Heart left ventricle (tissue), 16 donors: ENCODE measurements around the gene MEGF10. TPM values are rescaled to one million over a fixed set of nuclear protein-coding genes. Genes with fewer than 3 reads are reported as not detected.

Experiments
- ATAC-seq, 4 donors: fragments of 200-7000 bp; cut with Tn5 transposase; one replicate each; pipeline ENCODE4 v1.9.1; 2020 to 2022; ENCODE audit warnings: moderate library complexity in 4 of 4, mild to moderate bottlenecking in 3 of 4, moderate number of reproducible peaks in 1 of 4
- DNase-seq, 5 donors: peaks; one replicate each; pipeline ENCODE4 v3.0.0-alpha.2; 2020
- H3K27ac ChIP-seq, 12 donors: fragments of 200-600 bp; sonication (generic) in 4 of 12; one replicate each; pipeline versions ENCODE4 v1.5.0 to v1.8.0; 2016 to 2022; ENCODE audit warnings: mild to moderate bottlenecking in 2 of 12
- H3K27me3 ChIP-seq, 9 donors: fragments of 200-600 bp; sonication (generic) in 2 of 9; one replicate each; pipeline versions ENCODE4 v1.5.1 to v1.8.0; 2016 to 2022; ENCODE audit warnings: mild to moderate bottlenecking in 3 of 9
- H3K36me3 ChIP-seq, 9 donors: fragments of 200-600 bp; sonication (generic) in 2 of 9; one replicate each; pipeline versions ENCODE4 v1.5.0 to v1.8.0; 2018 to 2022; ENCODE audit warnings: mild to moderate bottlenecking in 2 of 9
- H3K4me1 ChIP-seq, 12 donors: fragments of 200-600 bp; sonication (generic) in 4 of 12; one replicate each; pipeline versions ENCODE4 v1.5.0 to v1.8.0; 2016 to 2022; ENCODE audit warnings: mild to moderate bottlenecking in 3 of 12
- H3K4me3 ChIP-seq, 12 donors: fragments of 200-600 bp; sonication (generic) in 4 of 12; one replicate each; pipeline versions ENCODE4 v1.5.0 to v1.8.0; 2017 to 2022; ENCODE audit warnings: mild to moderate bottlenecking in 9 of 12, moderate library complexity in 4 of 12
- H3K9me3 ChIP-seq, 12 donors: fragments of 200-600 bp; sonication (generic) in 4 of 12; one replicate each; pipeline versions ENCODE4 v1.5.0 to v1.8.0; 2016 to 2022; ENCODE audit warnings: mild to moderate bottlenecking in 1 of 12
- CTCF ChIP-seq, 12 donors: fragments of 200-600 bp; sonication (generic) in 4 of 12; IDR thresholded peaks; one replicate each; pipeline versions ENCODE4 v1.5.0 to v1.8.0; 2018 to 2022; ENCODE audit warnings: antibody characterized with exemption in 12 of 12, mild to moderate bottlenecking in 5 of 12
- POLR2A ChIP-seq, 2 donors: fragments of 450-650 bp; IDR thresholded peaks; one replicate each; pipeline ENCODE4 v1.6.1; 2017; ENCODE audit warnings: antibody characterized with exemption in 2 of 2, mild to moderate bottlenecking in 2 of 2, moderate library complexity in 2 of 2
- WGBS, 4 donors: extraction: QIAGEN DNeasy Blood & Tissue Kit in 2 of 4; methylation state at CpG; one replicate each; pipeline versions ENCODE4 v1.1.5 to v1.1.7; 2013 to 2018; 5-methylcytosine and 5-hydroxymethylcytosine counted together
- intact Hi-C, 10 donors: fragments of 100-400 bp; cut with DNase I; formaldehyde crosslinking; loops; one replicate each; pipeline versions ENCODE4 v1.11.1 to v1.14.2; 2022
- polyA plus RNA-seq, 2 donors: library from polyadenylated mRNA; stranded (reverse); fragments of 200-250 nt; gene quantifications; one replicate each; pipeline ENCODE4 v1.2.3, GENCODE V29; 2013
- total RNA-seq, 9 donors: library from RNA; depleted of rRNA in 2 of 9; stranded (reverse); fragments of >200 nt in 2 of 9; fragmentation: NEBNext Ultra II Directional in 3 of 9; extraction: Animal tissue kit (Norgen Biotek cat#: 25700) in 3 of 9; gene quantifications; one replicate each; pipeline versions ENCODE4 v1.1.0 to v1.2.4, GENCODE V29; 2016 to 2023
- donor health status: ischemic (EF 13 %, LVEDD 7.1; RV severe dilation, severe dysfunction).
- donor health status: healthy with polysubstance abuse.
- donor health status: DM: no; HTN: yes; CAD: no.
- donor health status: DM: no; HTN: no; CAD: no.
- donor health status: ischemic (EF 25% LVEDD 6.9; RV normal size, moderate dysfunction).
- donor health status: ischemic (EF 25% LVEDD 5.7; RV mildly dilated, moderate dysfunction).
- donor health status: healthy.
- donor health status: DM: yes; HTN: yes; CAD: no.
- donor health status: ischemic (EF 35%, LVEDD 5.7; RV mildly dilated, moderate dysfunction).
- donor health status: nonischemic (EF 11% LVEDD 7.7; RV severe dilation, severe dysfunction).
- donor health status: DM: yes; HTN: yes; CAD: no.
- donor health status: PGD.
- donor health status: ischemic (EF 29% LVEDD 5.4; RV normal size, mild dysfunction).
- donor health status: nonischemic (EF 23%, LVEDD 6.1; RV moderate dilation, normal function).

The MEGF10 gene
- total and polyA plus RNA-seq, 11 donors = 0.04 to 1.3 (median 0.32) TPM

- H3K27me3 ChIP-seq = no peaks in the 10 kb centered on the region
- intact Hi-C loops = no loop called here
- DNase-seq (no peak), ATAC-seq (no peak)
- TF ChIP-seq POLR2A (IDR thresholded peaks at IDR 0.05) = no peak
- TF ChIP-seq CTCF (IDR thresholded peaks at IDR 0.05) = no peak
- no peak overlapping the region for H3K4me3 ChIP-seq
- no peaks in the 10 kb centered on the region for H3K9me3 ChIP-seq
- H3K4me1 ChIP-seq = no peaks in the 10 kb centered on the region
- no peaks in the 10 kb centered on the region for H3K36me3 ChIP-seq
- WGBS, 4 donors = 66 to 91% (median 81%) methylated on average over 2 of the region's 2 CpGs
- H3K27ac ChIP-seq = no peak overlapping the region
Observed at GRCh38 chr5:127335381-127335780, 44.8 kb downstream of the MEGF10 start.

- H3K4me3 ChIP-seq = no peak overlapping the region
- WGBS, 4 donors = 80 to 89% (median 83%) methylated on average over 1 of the region's 1 CpG
- no peaks in the 10 kb centered on the region for H3K9me3 ChIP-seq
- ATAC-seq = no peak
- no peaks in the 10 kb centered on the region for H3K27me3 ChIP-seq
- TF ChIP-seq CTCF (IDR thresholded peaks at IDR 0.05) = no peak
- no peak for TF ChIP-seq POLR2A (IDR thresholded peaks at IDR 0.05)
- H3K4me1 ChIP-seq = no peaks in the 10 kb centered on the region
- intact Hi-C loops = no loop called here
- H3K27ac ChIP-seq = no peak overlapping the region
- H3K36me3 ChIP-seq = no peaks in the 10 kb centered on the region
- DNase-seq = no peak
Observed at GRCh38 chr5:127337876-127338275, 47.3 kb downstream of the MEGF10 start.

- TF ChIP-seq POLR2A (IDR thresholded peaks at IDR 0.05) (no peak), CTCF (IDR thresholded peaks at IDR 0.05) (no peak)
- intact Hi-C loops = no loop called here
Observed at GRCh38 chr5:127338501-127338900, 47.9 kb downstream of the MEGF10 start.

GRCh38 chr5:127340606-127341005 lies 50.0 kb downstream of the MEGF10 start:
- 90 to 95% (median 93%) methylated on average over 4 of the region's 4 CpGs for WGBS, 4 donors
- H3K4me1 ChIP-seq = no peaks in the 10 kb centered on the region
- no peak overlapping the region for H3K4me3 ChIP-seq
- intact Hi-C loops = no loop called here
- peaks cover 0 to under 1% (median 0%) of the 10 kb centered on the region in 12 donors for H3K9me3 ChIP-seq
- ATAC-seq (no peak), DNase-seq (no peak)
- no peaks in the 10 kb centered on the region for H3K36me3 ChIP-seq
- no peak overlapping the region for H3K27ac ChIP-seq
- TF ChIP-seq POLR2A (IDR thresholded peaks at IDR 0.05) (no peak), CTCF (IDR thresholded peaks at IDR 0.05) (no peak)
- no peaks in the 10 kb centered on the region for H3K27me3 ChIP-seq

More at GRCh38 chr5:127338501-127338900, 47.9 kb downstream of the MEGF10 start:
- DNase-seq (no peak), ATAC-seq (no peak)
- Histone ChIP-seq H3K9me3 (no peaks in the 10 kb centered on the region), H3K4me1 (no peaks in the 10 kb centered on the region), H3K27me3 (no peaks in the 10 kb centered on the region), H3K4me3 (no peak overlapping the region), H3K27ac (no peak overlapping the region), H3K36me3 (no peaks in the 10 kb centered on the region)
- WGBS, 4 donors = 83 to 93% (median 89%) methylated on average over 1 of the region's 1 CpG
